HG03520 (cell line): ENCODE measurements around the gene CCDC198.

Source experiments
- ATAC-seq: cut with Tn5 transposase; IDR thresholded peaks from one replicate; pipeline ENCODE4 v1.9.1; 2021; ENCODE audit warnings: mild to moderate bottlenecking, moderate library complexity; ENCODE audit not compliant: unreplicated experiment

The CCDC198 gene

GRCh38 chr14:57464008-57464730, 29.5 kb downstream of the CCDC198 start:
- peak; percentile 63 for ATAC-seq

GRCh38 chr14:57462551-57462950, 31.1 kb downstream of the CCDC198 start:
- ATAC-seq = no peak

- no peak for ATAC-seq
Observed at GRCh38 chr14:57461777-57462320, 31.8 kb downstream of the CCDC198 start.

GRCh38 chr14:57435923-57436322, 57.7 kb downstream of the CCDC198 start:
- no peak for ATAC-seq

- ATAC-seq = no peak
Observed at GRCh38 chr14:57420986-57421385, 72.7 kb downstream of the CCDC198 start.

- no peak for ATAC-seq
Observed at GRCh38 chr14:57420033-57420432, 73.6 kb downstream of the CCDC198 start.
